Peyer's patch (tissue), 4 donors: ENCODE data around the gene LPAR6. TPM values are rescaled to one million over a fixed set of nuclear protein-coding genes. Genes with fewer than 3 reads are reported as not detected.

Experiments used
- DNase-seq, 3 donors: peaks; one replicate each; pipeline ENCODE4 v3.0.0-alpha.2; 2017 to 2019
- H3K27ac ChIP-seq, 4 donors: fragments of 200-600 bp; sonication (generic); one replicate each; pipeline ENCODE4 v1.5.1; 2016 to 2019
- H3K27me3 ChIP-seq, 2 donors: fragments of 200-600 bp; sonication (generic); one replicate each; pipeline ENCODE4 v1.5.1; 2019
- H3K36me3 ChIP-seq, 3 donors: fragments of 200-600 bp; sonication (generic); one replicate each; pipeline ENCODE4 v1.5.1; 2016 to 2019
- H3K4me1 ChIP-seq, 4 donors: fragments of 200-600 bp; sonication (generic); one replicate each; pipeline ENCODE4 v1.5.1; 2016 to 2019
- H3K4me3 ChIP-seq, 4 donors: fragments of 200-600 bp; sonication (generic); 1 replicate in 3 of 4; 2 replicates in 1 of 4; pipeline ENCODE4 v1.5.1; 2016 to 2019; ENCODE audit warnings: mild to moderate bottlenecking in 1 of 4
- H3K9me3 ChIP-seq, 4 donors: fragments of 200-600 bp; sonication (generic); one replicate each; pipeline ENCODE4 v1.5.1; 2016 to 2019; ENCODE audit warnings: mild to moderate bottlenecking in 1 of 4
- POLR2A ChIP-seq, 2 donors: fragments of 450-650 bp; IDR thresholded peaks; one replicate each; pipeline ENCODE4 v1.5.1; 2017; ENCODE audit warnings: antibody characterized with exemption in 2 of 2, mild to moderate bottlenecking in 2 of 2, moderate library complexity in 2 of 2
- small RNA-seq, 2 donors: library from RNA; depleted of rRNA; stranded (forward); fragments of <200 nt; gene quantifications; one replicate each; pipeline ENCODE3, GENCODE V24; 2016
- total RNA-seq, 4 donors: library from RNA; depleted of rRNA; stranded (reverse); fragments of >200 nt; gene quantifications; one replicate each; pipeline ENCODE4 v1.1.0, GENCODE V29; 2016
- TF ChIP-seq, protein P1 (sequence below), 6 experiments: fragments of 450-650 bp in 4 of 6; fragments of 200-600 bp in 2 of 6; sonication (generic) in 1 of 6; IDR thresholded peaks; one replicate each; pipeline ENCODE4 v1.5.1; 2017 to 2019; ENCODE audit warnings: antibody characterized with exemption in 6 of 6, mild to moderate bottlenecking in 3 of 6, moderate library complexity in 1 of 6

Gene LPAR6
- total RNA-seq, 4 donors from 2014 or later, result 2.8 to 19.0 (median 5.4) TPM

DNA sequence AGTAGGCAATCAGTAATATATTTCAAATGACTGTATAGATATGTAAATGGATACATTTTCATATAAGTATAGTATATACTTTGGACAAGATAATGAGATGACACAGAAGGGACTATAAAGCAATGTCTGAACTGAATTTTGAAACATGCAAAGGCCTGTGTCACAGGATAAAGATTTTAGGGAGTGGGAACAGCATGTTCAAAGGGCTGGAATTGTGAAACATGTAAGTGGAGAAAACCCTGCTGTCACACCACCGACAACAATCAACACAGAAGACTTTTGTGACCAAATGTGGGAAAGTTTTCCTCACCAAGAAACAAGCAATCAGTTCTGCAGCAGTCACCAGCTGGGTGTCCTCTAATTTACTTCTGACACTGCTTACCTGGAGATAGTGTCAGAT lies 42.9 kb downstream of the LPAR6 start:
- no peak overlapping the region for H3K27ac ChIP-seq

More for the DNA sequence above, 42.9 kb downstream of the LPAR6 start:
- Histone ChIP-seq H3K4me1 (no peaks in the 10 kb centered on the region), H3K27me3 (no peaks in the 10 kb centered on the region), H3K36me3 (peaks cover 0 to 7% (median 0%) of the 10 kb centered on the region in 3 donors), H3K9me3 (no peaks in the 10 kb centered on the region), H3K4me3 (no peak overlapping the region)
- TF ChIP-seq, protein P1, sequence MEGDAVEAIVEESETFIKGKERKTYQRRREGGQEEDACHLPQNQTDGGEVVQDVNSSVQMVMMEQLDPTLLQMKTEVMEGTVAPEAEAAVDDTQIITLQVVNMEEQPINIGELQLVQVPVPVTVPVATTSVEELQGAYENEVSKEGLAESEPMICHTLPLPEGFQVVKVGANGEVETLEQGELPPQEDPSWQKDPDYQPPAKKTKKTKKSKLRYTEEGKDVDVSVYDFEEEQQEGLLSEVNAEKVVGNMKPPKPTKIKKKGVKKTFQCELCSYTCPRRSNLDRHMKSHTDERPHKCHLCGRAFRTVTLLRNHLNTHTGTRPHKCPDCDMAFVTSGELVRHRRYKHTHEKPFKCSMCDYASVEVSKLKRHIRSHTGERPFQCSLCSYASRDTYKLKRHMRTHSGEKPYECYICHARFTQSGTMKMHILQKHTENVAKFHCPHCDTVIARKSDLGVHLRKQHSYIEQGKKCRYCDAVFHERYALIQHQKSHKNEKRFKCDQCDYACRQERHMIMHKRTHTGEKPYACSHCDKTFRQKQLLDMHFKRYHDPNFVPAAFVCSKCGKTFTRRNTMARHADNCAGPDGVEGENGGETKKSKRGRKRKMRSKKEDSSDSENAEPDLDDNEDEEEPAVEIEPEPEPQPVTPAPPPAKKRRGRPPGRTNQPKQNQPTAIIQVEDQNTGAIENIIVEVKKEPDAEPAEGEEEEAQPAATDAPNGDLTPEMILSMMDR (IDR thresholded peaks at IDR 0.05), result no peak
- no peak for TF ChIP-seq POLR2A (IDR thresholded peaks at IDR 0.05)
- DNase-seq, result no peak

Small RNAs within 50 kb of the gene (small RNA-seq; reads per million reads assigned to genes)
- gene RF00017, result 0 reads per million in 2 donors

Other genes with a start within 250 kb of the LPAR6 start
- 100 to 1,000 TPM; 136 to 528 (median 417) TPM for gene ITM2B, start 179.9 kb downstream of the LPAR6 start, total RNA-seq
- gene RB1, start 109.4 kb downstream of the LPAR6 start, total RNA-seq, result 10 to 100 TPM; 18.2 to 79.2 (median 22.7) TPM
- 1 to 10 TPM; 3.2 to 6.3 (median 5.2) TPM for gene RCBTB2, start 120.0 kb upstream of the LPAR6 start, total RNA-seq
- gene CYSLTR2, start 240.8 kb upstream of the LPAR6 start, total RNA-seq, result 1 to 10 TPM in 1 of 4 donors, under 1 TPM in 2, not detected in 1; 0.80 to 1.2 (median 0.83) TPM